RPMI7951 (cell line): ENCODE results near the gene PTTG1. TPM values are rescaled to one million over a fixed set of nuclear protein-coding genes. Genes with fewer than 3 reads are reported as not detected.

Experiments used
- DNase-seq: peaks from one replicate; pipeline ENCODE4 v3.0.0-alpha.2; 2012; ENCODE audit warnings: low read depth
- total RNA-seq: library from RNA; depleted of rRNA; stranded (reverse); fragments of >200 nt; shearing (Covaris generic); gene quantifications from 2 replicates; pipeline ENCODE4 v1.2.3, GENCODE V29; 2014

The PTTG1 gene
- total RNA-seq, 1 experiment from 2014 or later = 1,282 TPM

DNA sequence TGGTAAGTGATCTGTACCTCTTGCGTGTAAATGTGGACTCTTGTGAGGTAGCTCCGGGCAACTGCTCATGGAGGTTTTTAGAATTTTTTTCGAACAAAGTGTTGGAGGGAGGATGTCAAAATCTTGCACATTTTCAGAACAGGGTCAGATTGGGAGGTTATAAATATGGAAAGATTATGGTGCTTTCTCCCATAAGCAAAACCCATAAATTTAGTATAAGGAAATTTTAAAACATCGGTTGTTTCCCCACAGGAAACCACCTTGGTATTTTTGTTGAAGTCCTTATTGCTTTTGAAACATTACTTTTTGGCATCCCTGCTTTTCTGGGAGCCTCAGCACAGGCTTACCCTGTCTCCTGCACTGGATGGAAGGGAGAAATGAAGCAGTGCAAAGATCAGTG is 33.9 kb downstream of the PTTG1 start:
- DNase-seq = no peak

DNA sequence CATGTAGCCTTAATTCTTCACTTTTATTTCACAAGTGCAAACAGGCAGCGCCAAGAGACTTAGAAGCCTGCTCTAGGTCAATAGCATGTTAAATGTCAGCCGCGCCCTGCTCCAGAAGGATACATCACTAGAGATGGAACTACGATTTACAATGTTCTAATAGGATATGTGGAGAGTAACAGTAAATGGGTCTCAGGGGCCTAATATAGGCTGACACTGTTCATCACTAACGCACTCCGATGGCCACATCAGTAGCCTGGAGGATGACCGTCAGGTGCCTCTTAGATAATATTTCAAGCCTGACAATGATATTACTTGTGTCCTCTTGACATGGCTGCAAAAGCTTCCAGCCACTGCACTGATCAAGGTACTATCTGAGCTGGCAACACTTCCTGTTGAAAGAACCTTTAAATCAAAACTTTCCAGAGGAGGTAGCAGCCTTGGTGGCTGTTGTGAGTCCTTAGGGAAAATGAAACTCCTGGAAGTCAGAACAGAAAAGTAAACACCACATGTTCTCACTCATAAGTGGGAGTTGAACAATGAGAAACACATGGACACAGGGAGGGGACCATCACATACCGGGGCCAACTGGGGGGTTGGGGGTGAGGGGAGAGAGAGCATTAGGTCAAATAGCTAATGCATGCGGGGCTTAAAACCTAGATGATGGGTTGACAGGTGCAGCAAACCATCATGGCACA is 35.0 kb downstream of the PTTG1 start:
- DNase-seq = peak; percentile 68

DNA sequence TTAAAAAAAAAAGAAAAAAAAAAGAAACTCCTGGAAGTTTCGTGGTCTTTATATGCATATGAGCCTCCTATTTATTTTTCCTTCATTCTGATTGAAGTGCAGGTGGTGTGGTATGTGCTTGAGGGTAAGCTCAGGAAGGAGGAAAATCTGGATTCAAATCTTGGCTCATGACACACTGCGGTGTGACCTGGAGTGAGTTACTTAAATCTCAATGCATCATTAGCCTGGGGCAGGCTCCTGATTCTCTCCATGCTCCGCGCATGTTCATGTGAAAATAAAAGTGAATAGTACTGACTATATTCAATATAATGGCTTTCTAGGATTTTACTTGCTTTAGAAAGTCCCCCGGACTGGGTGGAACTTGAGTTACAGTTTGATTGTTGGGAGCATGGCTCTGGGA is 35.6 kb downstream of the PTTG1 start:
- DNase-seq = peak; percentile 89

DNA sequence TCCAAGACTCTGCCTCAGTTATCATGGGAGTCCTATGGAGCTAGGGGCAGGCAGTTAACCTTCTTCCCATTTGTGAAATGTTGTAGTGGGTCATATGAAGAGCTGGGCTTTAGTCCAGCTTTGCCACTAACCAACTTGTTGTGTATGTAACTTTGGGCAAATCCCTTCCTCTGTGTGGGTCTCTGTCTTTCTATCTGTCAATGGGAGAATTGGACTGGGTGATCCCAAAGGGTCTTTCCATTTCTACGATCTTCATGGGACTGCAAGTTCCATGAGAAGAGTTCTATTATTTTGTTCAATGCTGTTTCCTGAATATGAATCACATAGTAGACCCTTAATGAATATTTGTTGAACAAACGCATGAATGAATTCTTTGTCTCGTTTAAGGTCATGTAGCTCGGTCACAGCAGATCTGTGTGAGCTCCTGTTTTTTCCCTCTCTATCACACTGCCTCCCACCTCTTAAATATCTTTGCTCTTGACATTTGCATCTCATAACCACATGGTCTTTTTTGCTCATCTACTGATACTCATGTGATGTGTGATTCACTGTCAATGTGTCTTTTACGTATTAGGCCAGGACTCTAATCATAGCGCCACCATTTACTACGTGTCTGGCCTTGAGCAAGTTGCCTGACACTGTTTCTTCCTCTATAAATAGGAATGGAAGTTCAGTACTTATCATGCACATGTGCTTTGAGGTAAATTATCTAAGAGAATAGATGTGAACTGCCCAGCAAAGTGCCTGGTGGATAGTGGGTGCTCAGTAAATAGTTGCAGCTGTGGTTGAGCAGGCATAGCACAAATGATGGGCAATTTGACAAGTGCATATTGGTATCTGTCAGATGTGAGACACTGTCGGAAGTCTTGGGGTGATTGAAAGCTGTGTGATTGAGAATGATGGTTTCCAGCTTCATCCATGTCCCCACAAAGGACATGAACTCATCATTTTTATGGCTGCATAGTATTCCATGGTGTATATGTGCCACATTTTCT is 37.4 kb downstream of the PTTG1 start:
- peak; percentile 72 for DNase-seq

DNA sequence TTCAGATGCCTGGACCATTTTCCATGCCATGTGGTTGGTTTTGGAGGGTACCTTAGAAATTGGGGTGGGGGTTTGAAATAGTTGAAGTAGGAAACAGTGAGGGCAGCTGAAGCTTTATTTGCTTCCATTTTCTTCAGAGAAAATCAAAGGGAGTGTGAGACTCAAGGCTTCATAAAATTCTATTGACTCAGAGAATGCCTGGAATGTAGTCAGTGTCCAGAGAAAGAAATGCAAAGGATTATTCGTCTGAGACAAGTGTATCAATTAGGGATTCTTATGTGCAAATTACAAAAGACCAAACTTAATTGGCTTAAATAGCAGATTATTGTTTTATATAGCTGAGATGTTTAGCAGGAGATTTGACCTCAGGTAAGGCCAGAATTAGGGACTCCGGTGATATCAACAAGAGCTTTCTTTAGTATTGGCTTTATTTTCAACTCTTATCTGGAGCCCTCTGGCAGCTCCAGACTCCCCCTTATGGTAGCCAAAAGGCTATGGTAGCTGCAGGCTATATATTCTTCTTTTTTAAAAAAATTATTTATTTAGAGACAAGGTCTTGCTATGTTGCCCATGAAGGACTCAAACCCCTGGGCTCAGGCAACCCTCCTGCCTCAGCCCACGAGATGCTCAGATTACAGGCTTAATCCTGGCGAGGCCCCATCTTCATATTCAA is 38.9 kb downstream of the PTTG1 start:
- DNase-seq = no peak

DNA sequence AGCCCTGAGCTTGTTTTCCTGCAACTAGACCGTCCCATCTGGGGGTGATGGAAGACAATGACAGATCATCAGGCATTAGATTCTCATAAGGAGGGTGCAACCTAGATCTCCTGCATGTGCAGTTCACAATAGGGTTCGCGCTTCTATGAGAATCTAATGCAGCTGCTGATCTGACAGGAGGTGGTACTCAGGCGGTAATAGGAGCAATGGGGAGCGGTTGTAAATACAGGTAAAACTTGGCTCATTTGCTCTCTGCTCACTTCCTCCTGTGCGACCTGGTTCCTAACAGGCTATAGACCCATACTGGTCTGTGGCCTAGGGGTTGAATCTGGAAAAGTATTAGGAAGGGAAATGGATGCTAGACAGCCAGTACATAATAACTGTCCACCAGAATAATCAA is 39.7 kb downstream of the PTTG1 start:
- no peak for DNase-seq

DNA sequence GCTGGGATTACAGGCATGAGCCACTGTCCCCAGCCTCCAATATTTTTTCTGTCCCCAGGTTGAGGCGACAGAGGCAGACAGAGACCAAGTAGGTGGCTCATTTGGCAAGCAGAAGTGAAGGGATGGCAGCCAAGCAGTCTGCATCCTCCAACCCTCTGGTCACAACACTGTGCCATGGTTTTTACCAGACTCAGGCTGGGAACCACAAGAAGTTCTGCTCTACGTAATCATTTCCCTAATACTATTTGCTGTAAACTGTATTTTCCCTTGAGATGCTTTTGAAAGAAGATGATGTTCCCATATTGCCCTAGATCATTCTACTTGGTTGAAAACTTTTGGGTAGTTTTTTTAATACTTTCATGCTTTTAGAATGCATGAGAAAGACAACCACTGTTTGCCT is 40.5 kb downstream of the PTTG1 start:
- DNase-seq = no peak

DNA sequence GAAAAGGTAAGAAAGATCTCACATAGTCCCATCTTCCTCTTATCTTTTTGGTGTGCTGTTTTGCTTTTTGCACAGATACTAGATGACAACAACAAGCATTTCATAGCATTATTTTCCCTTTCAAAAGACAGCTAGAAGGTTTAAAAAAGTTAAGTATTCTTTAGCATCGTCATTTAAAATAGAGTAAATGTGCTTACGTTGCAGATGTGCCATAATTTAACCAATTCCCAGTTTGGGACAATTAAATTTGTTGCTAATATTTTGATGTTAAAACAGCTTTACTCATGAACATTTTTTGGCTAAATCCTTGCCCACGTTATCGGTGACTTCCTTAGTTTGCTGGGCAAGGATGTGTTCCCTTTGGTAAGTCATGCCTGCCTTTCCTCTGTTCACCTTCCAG is 41.6 kb downstream of the PTTG1 start:
- DNase-seq = no peak

DNA sequence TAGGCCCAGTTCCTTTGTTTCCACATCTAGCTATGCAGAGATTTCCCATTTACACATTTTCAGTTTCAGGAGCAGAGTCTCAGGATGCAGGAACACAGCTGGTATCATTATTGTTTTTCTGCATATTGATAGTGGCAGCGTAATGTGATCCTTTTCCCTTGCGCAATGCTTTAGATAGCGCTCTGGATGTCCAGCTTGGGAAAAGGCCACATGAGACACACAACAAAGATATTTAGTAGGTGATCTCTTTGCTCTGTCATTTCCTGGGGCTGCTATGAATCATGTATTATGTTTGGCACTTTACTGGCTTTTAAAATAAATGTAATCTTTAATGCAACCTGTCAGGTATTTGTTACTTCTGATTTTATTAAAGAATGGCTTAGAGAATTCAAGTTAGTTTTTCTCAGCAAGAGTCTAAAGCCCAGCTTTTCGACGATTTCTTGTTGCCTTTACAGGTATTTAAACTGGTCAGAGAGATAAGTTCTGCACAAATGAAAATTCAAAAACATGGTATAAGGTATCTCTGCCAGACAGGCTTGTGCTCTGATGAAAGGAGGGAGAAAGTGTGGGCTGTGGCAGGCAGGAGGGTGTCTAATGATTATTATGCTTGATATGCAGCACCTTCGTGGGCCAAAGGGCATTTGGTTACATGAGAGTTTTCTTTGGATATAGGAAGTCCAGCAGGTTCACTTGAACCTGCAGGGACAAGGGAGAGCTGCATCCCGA is 42.2 kb downstream of the PTTG1 start:
- peak; percentile 91 for DNase-seq

DNA sequence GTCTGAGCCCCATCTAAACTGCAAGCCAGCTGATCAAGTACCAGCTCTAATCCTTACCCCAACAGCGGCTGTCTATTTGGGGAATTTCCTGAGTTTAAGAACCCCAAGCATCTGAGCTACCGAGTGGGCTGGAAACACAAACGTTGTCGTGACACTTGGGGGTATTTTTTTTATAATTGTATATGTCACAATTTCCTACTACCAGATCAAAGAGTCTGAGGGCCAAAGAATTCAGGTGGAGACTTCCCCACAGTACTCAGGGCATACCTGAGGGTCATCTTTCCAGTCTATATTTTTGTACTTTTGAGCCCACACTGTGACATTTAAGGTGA is 42.8 kb downstream of the PTTG1 start:
- DNase-seq = no peak

DNA sequence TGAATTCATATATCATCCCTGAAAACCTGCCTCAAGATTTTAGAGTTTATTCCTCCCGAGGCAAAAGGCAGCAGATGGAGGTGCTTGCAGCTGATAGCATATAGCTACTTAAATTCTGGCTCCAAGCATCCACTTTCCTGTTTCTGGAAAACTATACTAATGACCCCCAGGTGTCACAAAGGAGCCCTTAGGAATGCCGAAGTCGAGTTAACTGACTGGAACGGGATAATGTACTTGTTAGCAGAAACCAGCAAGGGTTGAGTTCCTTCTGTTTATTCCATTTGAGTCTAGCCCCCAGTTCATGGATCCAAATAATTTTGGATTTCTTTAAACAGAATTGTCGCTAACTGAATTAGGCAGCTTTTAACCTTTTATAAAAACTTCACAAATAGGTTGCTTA is 44.5 kb downstream of the PTTG1 start:
- no peak for DNase-seq

DNA sequence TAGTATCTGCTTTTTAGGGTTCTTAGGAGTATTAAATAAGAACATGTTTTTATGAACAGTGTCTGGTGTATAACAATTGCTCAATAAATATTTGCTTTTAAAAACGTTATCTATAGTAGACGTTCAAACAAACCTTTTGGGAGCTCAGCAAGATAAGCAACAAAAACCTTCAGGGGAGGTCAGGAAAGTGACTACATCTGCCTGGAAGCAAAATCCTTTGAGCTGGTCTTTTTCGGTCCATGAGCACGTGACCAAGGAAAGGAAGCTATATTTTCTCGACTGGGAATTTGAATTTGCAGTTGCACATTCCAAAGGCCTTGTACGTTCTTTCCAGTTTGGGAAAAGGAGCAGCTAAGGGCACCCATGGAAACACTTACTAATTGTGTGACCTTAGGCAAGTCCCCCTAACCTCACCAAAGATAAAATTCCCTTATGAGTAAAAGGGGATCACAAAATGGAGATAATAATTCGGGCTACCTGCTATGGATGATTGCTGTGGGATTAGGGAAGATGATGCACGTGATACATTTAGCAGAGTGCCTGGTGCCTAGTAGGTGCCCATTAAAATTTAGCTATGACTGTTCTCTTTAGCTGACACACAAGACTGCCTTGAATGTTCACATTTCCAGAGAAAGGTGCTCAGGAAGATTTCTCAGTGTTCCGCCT is 45.4 kb downstream of the PTTG1 start:
- DNase-seq = peak; percentile 74

DNA sequence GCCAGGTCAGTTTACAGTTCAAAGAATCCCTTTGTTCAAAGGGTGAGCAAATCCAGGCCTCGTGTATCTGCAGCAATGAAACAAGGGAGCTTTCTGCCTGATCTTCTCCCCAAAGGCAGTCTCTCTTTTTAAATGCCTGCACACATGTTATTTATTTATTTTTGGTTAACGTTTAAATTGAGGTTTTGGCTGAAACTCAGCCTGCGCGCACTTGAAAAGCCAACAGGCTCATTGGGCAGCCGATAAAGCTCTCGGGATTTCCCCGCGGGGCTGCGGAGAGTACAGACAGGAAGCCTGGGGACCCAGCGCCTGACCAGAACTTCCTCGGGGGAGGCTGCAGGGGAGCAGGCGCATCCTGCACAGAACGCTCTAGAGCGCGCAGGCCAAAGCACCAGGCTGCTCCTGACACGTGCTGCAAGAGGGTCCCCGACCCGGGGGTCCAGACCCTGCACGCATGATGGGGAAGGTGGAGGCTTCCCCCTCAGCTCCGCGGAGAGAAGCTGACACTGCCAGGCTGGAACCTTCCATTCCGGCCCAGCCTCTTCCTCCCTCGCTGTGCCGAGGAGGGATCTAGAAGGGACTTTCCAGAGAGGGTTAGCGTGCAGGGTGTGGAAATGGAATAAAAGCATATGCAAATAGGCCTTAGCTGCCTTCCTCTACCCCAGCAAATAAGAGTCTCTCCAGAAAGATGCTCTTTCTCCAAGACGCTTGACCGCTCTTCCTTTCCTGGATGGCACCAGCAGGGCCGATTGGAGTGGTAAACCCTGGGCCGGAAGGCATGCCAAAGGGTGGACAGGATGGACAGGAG is 46.1 kb downstream of the PTTG1 start:
- DNase-seq = peak; percentile 98

DNA sequence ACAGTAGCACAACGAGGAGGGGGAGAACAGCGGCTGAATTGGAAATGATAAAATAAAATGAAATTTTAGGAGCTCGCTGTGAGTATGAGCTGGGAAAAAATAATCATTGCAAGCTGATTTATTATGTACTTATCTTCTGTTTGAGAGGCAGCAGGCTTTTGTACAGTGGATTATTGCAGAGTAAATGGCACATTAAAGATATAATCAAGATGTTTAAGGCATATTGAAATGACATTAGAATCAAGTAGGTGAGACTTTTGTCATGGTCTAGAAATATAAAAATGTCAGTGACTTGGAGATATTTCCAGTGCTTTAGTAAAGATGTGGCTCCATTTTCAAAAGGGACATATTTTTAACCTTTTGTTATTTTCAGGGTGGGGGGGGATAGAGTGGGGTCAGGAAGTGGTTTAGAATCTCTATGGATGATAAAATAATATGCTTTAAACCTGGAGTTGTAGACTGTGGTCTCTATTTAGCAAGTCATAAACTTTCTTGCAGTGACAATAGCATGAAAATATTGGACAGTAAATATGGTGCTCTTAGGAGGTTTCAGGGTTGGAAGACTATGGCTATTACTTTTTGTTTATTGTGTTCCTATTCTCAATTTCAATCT is 46.8 kb downstream of the PTTG1 start:
- no peak for DNase-seq

DNA sequence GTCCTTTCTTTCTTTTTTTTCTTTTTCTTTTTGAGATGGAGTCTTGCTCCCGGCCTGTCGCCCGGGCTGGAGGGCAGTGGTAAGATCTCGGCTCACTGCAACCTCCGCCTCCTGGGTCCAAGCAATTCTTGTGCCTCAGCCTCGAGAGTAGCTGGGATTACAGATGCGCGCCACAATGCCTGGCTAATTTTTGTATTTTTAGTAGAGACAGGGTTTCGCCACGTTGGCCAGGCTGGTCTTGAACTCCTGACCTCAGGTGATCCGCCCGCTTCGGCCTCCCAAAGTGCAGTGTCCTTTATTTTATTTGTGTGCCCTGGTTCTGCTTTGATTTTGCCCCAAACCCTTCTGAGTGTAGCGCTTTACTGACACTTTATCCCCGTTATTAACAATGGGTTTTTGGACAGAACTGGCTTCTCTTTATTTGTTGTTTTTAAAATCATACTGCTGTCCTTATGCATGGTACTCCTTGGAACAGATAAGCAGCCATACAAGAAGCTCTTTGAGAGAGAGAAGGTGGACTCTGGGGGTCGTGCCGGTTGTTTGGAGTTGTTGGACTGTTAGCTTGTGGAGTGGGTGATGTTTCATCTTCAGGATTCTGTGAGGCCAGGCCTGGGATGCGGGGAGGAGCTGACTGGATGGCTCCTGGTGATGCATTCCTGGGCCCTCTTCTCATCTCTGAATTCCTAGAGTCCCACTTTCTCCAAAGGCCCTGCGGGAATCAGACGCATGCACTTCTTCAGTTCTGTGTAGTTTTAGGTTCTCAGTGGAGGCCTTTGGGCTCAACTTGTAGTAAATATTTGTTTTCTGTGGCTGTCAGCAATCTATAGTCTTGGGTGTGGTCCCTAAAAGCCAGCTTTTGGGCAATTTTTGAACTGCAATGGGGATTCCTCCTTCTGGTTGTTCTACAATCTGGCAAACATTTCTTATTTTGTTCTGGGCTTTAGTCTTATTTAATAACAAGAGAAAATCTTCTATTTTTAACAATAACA is 47.8 kb downstream of the PTTG1 start:
- peak; percentile 77 for DNase-seq

DNA sequence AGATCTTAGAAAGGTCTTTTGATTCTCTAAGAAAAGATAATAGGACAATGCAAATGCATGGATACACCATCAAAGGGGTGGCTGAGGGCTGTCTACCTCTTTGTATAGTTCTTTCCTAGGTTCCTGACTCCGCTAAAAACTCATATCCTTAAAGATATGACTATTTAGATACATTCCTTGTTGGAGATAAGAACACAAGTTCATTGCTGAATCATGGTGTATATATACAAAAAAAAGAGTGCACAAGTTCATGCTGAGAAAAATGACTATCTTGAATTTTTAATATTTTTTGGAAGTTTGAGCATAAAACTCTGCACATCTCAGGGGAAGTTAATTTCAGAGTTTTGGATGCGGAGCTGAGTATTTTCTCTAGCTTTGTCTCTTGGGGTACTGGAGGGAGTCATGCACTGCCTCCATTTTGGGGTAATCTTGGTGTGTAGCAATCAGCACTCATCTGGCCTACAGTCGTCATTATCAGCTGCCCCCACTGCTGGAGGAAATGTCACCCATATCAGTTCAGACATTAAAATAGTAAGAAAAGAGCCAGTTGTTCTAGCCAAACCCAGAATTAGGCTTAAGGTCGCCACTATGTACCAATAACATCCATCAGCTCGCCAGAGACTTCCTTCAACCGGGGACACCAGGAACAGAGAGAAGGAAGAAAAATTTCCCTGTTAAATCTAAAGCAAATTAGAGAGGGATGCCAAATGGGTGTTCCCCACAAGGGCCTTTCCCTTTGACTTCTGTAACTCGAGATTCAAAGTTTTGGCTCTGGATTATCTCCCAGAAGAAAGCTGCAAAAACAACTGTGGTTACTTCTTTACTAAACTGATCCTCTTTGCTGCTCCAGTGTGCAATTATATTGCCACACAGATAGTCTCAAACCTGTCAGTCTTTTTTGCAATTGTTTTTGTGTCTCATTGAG is 49.0 kb downstream of the PTTG1 start:
- DNase-seq = peak; percentile 71

DNA sequence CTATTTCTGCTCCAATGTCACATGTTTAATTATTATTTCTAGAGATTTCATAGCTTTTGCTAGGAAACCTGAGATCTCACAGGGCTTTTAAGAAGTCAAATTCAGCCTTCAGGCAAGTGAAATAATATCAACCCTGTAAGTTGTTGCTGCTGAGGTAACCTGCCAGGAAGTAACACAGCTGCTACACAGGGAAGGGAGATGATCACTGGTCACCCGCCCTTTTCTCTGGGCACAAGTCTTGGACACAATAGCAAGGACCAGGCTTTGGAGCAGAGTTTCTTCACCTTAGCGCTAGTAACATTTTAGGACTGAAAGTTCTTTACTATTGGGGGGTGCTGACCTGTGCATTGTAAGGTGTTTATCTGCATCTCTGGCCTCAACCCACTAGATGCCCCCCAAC is 50.1 kb downstream of the PTTG1 start:
- no peak for DNase-seq

DNA sequence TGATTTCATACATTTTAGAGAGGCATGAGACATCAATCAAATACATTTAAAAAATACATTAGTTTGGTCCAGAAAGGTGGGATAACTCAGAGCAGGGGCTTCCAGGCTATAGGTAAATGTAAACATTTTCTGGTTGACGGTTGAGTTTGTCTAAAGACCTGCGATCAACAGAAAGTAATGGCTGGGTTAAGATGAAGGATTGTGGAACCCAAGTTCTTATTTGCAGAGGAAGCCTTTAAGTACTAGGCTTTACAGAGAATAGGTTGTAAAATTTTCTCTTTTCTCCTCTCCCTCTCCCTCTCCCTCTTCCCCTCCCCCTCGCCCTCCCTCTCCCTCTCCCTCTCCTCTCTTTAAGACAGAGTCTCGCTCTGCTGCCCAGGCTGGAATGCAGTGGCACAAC is 50.8 kb downstream of the PTTG1 start:
- no peak for DNase-seq
